Activated T-cell treated with anti-CD3 and anti-CD28 coated beads, Interleukin-2, amount 50 U/mL, for 24 hours (primary cell): ENCODE data around the gene DENND1A.

Experiments
- DNase-seq: peaks from one replicate; pipeline ENCODE4 v3.0.0-alpha.2; 2020
- H3K27ac Mint-ChIP-seq: 2 replicates; pipeline ENCODE4 v1.8.0; 2020; ENCODE audit warnings: mild to moderate bottlenecking, mixed read lengths
- H3K27me3 Mint-ChIP-seq: 2 replicates; pipeline ENCODE4 v1.8.0; 2020; ENCODE audit warnings: mixed read lengths
- H3K36me3 Mint-ChIP-seq: 2 replicates; pipeline ENCODE4 v1.8.0; 2020; ENCODE audit warnings: low read depth, mixed read lengths
- H3K4me1 Mint-ChIP-seq: 2 replicates; pipeline ENCODE4 v1.8.0; 2020; ENCODE audit warnings: low read depth, mixed read lengths
- H3K4me3 Mint-ChIP-seq: 2 replicates; pipeline ENCODE4 v1.8.0; 2020; ENCODE audit warnings: mild to moderate bottlenecking, moderate library complexity, mixed read lengths
- H3K9me3 Mint-ChIP-seq: 2 replicates; pipeline ENCODE4 v1.8.0; 2020; ENCODE audit warnings: mixed read lengths

The DENND1A gene

DNA sequence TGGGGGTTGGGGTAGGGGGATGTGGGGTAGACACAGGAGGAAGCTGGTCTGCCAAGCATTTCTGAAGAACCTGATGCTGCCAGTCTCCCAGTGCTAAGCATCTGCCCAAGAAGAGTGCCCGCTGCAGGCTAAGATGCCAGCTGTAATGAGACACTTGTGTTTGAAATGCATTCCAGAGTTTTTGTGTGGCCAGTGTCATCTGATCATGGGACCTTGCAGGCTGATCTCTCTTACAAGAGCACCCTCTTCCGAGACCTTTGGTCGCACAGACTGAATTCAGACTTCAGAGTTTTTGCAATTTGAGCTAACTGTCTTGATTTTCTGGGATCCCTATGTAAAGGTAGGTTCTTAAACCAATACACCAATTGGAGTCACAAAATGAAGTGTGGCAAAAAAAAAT, 58.1 kb downstream of the DENND1A start:
- peaks cover 33% of the 10 kb centered on the region for H3K4me1 Mint-ChIP-seq

GRCh38 chr9:123868002-123868401, 61.9 kb downstream of the DENND1A start:
- Mint-ChIP-seq H3K4me1 (peaks cover 46% of the 10 kb centered on the region), H3K4me3 (no peak overlapping the region), H3K27me3 (no peaks in the 10 kb centered on the region), H3K27ac (peak overlapping the region; percentile 75), H3K36me3 (peaks cover 27% of the 10 kb centered on the region), H3K9me3 (no peaks in the 10 kb centered on the region)
- no peak for DNase-seq

More for the DNA sequence above, 58.1 kb downstream of the DENND1A start:
- Mint-ChIP-seq H3K9me3 (no peaks in the 10 kb centered on the region), H3K27ac (no peak overlapping the region), H3K36me3 (peaks cover 50% of the 10 kb centered on the region), H3K4me3 (no peak overlapping the region), H3K27me3 (no peaks in the 10 kb centered on the region)
- DNase-seq: no peak

- H3K4me3 Mint-ChIP-seq: no peak overlapping the region
- H3K36me3 Mint-ChIP-seq: peaks cover 25% of the 10 kb centered on the region
- no peaks in the 10 kb centered on the region for H3K27me3 Mint-ChIP-seq
- peak overlapping the region; percentile 29 for H3K27ac Mint-ChIP-seq
- no peak for DNase-seq
- peaks cover 45% of the 10 kb centered on the region for H3K4me1 Mint-ChIP-seq
- no peaks in the 10 kb centered on the region for H3K9me3 Mint-ChIP-seq
These were observed 62.9 kb downstream of the DENND1A start for GRCh38 chr9:123867034-123867433.

DNA sequence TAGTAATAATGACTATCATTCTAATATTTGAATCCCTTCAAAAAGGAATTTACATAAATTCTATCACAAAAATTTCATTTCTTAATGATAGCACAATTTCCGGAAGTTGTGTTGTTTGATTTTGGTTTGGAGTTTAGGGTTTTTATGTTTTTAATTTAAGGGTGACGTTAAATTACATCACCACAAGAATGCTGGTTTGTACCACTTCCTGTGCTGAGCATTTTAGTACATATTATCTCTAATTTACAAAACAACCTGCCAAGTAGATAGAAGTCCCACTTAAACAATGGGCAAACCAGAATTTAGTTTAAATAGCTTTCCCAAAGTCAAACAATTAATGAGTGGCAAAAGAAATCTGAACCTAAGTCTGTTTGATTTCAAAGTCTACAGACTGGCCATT, 63.4 kb downstream of the DENND1A start:
- Mint-ChIP-seq H3K9me3 (no peaks in the 10 kb centered on the region), H3K27me3 (no peaks in the 10 kb centered on the region), H3K27ac (peak overlapping the region; percentile 33), H3K4me1 (peaks cover 41% of the 10 kb centered on the region), H3K4me3 (no peak overlapping the region), H3K36me3 (peaks cover 22% of the 10 kb centered on the region)
- DNase-seq: no peak

- no peak for DNase-seq
- Mint-ChIP-seq H3K36me3 (peaks cover 14% of the 10 kb centered on the region), H3K4me1 (peaks cover 36% of the 10 kb centered on the region), H3K27me3 (no peaks in the 10 kb centered on the region), H3K4me3 (no peak overlapping the region), H3K9me3 (no peaks in the 10 kb centered on the region), H3K27ac (no peak overlapping the region)
These were observed 64.5 kb downstream of the DENND1A start for GRCh38 chr9:123865226-123866000.

GRCh38 chr9:123864251-123864650, 65.7 kb downstream of the DENND1A start:
- Mint-ChIP-seq H3K27me3 (no peaks in the 10 kb centered on the region), H3K27ac (no peak overlapping the region), H3K9me3 (no peaks in the 10 kb centered on the region), H3K36me3 (peaks cover 6% of the 10 kb centered on the region), H3K4me3 (no peak overlapping the region), H3K4me1 (peaks cover 34% of the 10 kb centered on the region)
- no peak for DNase-seq

DNA sequence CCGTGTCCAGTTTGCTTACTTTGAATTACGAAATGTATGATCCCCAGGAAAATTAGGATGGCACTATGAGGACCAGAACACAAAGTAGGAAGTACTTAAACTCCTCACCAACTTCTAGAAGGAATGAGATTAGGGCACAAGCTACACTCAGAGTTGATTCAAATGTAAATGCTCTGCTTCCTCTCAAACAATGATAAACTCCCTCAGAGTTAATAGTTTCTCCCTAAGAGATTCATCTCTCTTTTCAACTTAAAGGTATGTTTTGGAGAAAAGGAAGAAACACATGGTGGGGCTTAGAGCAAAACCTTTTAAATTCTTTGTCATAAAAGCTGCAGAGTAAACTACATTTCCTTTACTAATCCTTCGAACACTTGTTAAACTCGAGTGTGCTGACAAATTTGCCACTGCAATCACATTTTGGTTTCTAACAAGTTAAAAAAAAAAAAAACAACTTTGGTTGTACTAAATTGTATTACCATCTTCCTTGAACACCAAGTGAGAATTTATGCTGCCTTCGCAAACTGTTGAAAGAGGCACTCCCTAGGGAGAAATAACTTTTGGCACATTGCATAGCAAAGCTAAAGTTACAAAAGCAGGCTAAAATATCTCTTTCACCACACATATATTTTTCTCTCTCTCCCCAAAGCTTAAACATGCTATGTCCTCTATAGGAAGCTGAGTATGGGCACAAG, 66.6 kb downstream of the DENND1A start:
- Mint-ChIP-seq H3K4me3 (no peak overlapping the region), H3K4me1 (peaks cover 28% of the 10 kb centered on the region), H3K9me3 (no peaks in the 10 kb centered on the region)

DNA sequence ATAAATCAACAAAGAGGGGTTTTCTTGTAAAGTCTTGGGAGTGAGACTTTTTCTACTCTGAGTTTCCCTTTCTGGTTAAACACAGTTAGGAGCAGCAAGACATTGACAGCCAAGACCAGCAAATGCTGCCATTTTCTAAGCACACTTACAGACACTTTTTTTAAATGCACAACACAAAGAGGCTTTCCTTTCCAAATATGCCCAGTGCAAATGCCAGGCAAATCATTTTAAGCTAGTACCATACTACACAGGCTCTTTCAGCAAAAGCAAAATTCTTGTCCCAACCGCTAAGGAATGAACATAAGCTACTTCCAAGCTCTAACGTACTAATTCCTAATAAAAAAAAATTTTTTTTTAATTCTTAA, 68.2 kb downstream of the DENND1A start:
- Mint-ChIP-seq H3K4me1 (peaks cover 13% of the 10 kb centered on the region), H3K27me3 (no peaks in the 10 kb centered on the region), H3K4me3 (no peak overlapping the region), H3K27ac (no peak overlapping the region), H3K9me3 (no peaks in the 10 kb centered on the region), H3K36me3 (peaks cover 20% of the 10 kb centered on the region)
- DNase-seq: no peak

More for the DNA sequence above, 66.6 kb downstream of the DENND1A start:
- DNase-seq: no peak
- no peak overlapping the region for H3K27ac Mint-ChIP-seq
- H3K36me3 Mint-ChIP-seq: peaks cover 12% of the 10 kb centered on the region
- H3K27me3 Mint-ChIP-seq: no peaks in the 10 kb centered on the region

DNA sequence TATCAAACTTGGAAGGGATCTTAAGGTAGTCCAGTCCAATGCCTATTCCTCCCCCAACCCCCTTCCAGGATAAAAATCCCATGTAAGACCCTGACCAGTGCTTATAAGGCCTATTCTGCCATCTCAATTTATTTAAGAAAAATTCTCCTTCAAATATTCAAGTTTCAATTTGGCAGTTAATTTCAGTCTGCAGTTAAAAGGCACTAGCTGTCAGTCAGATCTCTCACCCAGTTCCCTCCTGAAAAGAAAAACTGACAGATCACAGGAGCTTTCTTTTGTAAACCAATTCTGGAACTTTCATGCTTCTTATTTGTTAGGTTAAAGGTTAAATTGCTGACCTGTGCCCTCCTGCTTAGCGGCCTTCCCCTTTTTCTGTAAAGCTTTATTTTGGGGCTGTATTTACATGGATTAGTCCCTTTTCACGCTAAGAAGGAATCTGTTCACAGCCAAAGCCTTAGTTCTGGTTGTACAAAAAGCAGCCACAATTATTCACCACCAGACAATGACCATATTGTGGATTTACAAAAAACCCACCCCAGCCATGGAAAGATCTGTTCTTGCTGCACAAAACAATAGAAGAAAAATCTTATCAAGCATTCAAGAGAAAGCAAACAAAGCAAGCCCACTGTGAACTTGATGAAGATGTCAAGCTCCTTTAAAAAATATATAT, 68.7 kb downstream of the DENND1A start:
- peaks cover 8% of the 10 kb centered on the region for H3K4me1 Mint-ChIP-seq
- no peaks in the 10 kb centered on the region for H3K27me3 Mint-ChIP-seq
- DNase-seq: no peak
- H3K9me3 Mint-ChIP-seq: no peaks in the 10 kb centered on the region
- no peak overlapping the region for H3K27ac Mint-ChIP-seq
- peaks cover 24% of the 10 kb centered on the region for H3K36me3 Mint-ChIP-seq
- no peak overlapping the region for H3K4me3 Mint-ChIP-seq

GRCh38 chr9:123860603-123861002, 69.3 kb downstream of the DENND1A start:
- Mint-ChIP-seq H3K36me3 (peaks cover 27% of the 10 kb centered on the region), H3K27ac (no peak overlapping the region), H3K27me3 (no peaks in the 10 kb centered on the region), H3K9me3 (no peaks in the 10 kb centered on the region), H3K4me1 (peaks cover 1% of the 10 kb centered on the region), H3K4me3 (no peak overlapping the region)
- DNase-seq: no peak

GRCh38 chr9:123852403-123852802, 77.5 kb downstream of the DENND1A start:
- H3K4me3 Mint-ChIP-seq: no peak overlapping the region
- H3K27me3 Mint-ChIP-seq: no peaks in the 10 kb centered on the region
- H3K9me3 Mint-ChIP-seq: peaks cover 4% of the 10 kb centered on the region
- peaks cover 54% of the 10 kb centered on the region for H3K36me3 Mint-ChIP-seq
- DNase-seq: no peak
- peaks cover 10% of the 10 kb centered on the region for H3K4me1 Mint-ChIP-seq
- no peak overlapping the region for H3K27ac Mint-ChIP-seq

DNA sequence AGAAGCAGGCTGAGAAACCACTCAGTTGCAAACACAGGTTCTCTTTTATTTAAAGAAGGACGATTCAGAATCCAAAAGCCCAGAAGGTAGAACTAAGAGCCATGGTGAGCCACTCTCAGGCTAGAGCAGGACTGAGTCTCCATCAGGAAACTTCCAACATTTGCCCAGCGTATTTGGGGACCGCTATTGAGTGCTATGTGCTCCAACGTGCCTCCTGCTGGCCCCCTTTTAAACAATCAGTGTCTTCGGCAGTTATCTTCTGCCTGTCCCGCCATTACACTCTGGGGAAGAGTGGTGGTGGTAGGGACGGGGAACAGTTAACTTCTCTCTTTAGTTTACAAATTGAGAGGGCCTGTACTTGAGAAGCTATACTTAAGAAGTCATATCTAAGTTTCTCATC, 78.1 kb downstream of the DENND1A start:
- Mint-ChIP-seq H3K36me3 (peaks cover 54% of the 10 kb centered on the region), H3K9me3 (peaks cover 9% of the 10 kb centered on the region), H3K27ac (no peak overlapping the region), H3K4me3 (no peak overlapping the region), H3K4me1 (peaks cover 10% of the 10 kb centered on the region), H3K27me3 (no peaks in the 10 kb centered on the region)
- DNase-seq: no peak

GRCh38 chr9:123848447-123849085, 81.4 kb downstream of the DENND1A start:
- peaks cover 10% of the 10 kb centered on the region for H3K4me1 Mint-ChIP-seq
- peaks cover 21% of the 10 kb centered on the region for H3K9me3 Mint-ChIP-seq
- peaks cover 67% of the 10 kb centered on the region for H3K36me3 Mint-ChIP-seq
- DNase-seq: no peak
- no peak overlapping the region for H3K27ac Mint-ChIP-seq
- H3K27me3 Mint-ChIP-seq: no peaks in the 10 kb centered on the region
- no peak overlapping the region for H3K4me3 Mint-ChIP-seq

DNA sequence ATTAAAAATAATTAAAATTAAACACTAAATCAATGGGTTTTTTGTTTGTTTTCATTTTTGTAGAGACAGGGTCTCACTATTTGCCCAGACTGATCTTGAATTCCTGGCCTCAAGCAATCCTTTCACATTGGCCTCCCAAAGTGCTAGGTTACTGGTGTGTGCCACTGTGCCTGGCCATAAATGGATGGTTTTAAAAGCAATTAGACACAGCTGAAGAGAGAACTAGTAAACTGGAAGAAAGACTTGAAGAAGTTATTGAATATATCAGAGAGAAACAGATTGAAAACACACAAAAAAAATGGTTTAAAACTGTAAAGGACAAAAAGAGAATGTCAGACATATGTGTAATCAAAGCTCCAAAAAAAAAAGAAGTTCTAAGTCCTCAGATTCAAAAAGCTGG, 83.0 kb downstream of the DENND1A start:
- Mint-ChIP-seq H3K4me1 (peaks cover 10% of the 10 kb centered on the region), H3K36me3 (peaks cover 83% of the 10 kb centered on the region), H3K4me3 (no peak overlapping the region), H3K9me3 (peaks cover 29% of the 10 kb centered on the region), H3K27me3 (no peaks in the 10 kb centered on the region), H3K27ac (no peak overlapping the region)
- DNase-seq: no peak
